Panc1 (cell line): ENCODE measurements around the gene DDX20. TPM values are rescaled to one million over a fixed set of nuclear protein-coding genes. Genes with fewer than 3 reads are reported as not detected.

Source experiments
- ATAC-seq: fragments of 200-7000 bp; cut with Tn5 transposase; 2 replicates; pipeline ENCODE4 v1.9.1; 2020; ENCODE audit warnings: mild to moderate bottlenecking, moderate library complexity
- BruUV-seq: library from RNA; stranded (reverse); fragments of 400-500 nt; replicated peaks from 2 replicates; lab custom pipeline; 2021; lab: Mats Ljungman, UMichigan
- CTCF ChIA-PET: fragments of 300-600 bp; sonication (Branson Sonifier 250); formaldehyde crosslinking; loops from one replicate; lab custom pipeline; 2022; ENCODE audit warnings: antibody characterized with exemption; lab: Charles Lee
- POLR2A ChIA-PET: fragments of 300-600 bp; sonication (Branson Sonifier 250); formaldehyde crosslinking; loops from one replicate; lab custom pipeline; 2022; ENCODE audit warnings: antibody characterized with exemption; lab: Charles Lee
- DNase-seq: peaks from one replicate; pipeline ENCODE4 v3.0.0-alpha.2; 2010; ENCODE audit warnings: low read depth, low spot score
- H3K27ac ChIP-seq: 2 replicates; pipeline ENCODE4 v1.5.1; 2011; ENCODE audit warnings: mild to moderate bottlenecking, low read length, inconsistent platforms
- H3K27me3 ChIP-seq: fragments of 200-500 bp; sonication (Bioruptor generic); 2 replicates; pipeline ENCODE4 v1.6.0; 2014; ENCODE audit warnings: low read length, inconsistent platforms; ENCODE audit not compliant: control insufficient read depth, insufficient read depth
- H3K36me3 ChIP-seq: fragments of 200-500 bp; sonication (Bioruptor generic); 2 replicates; pipeline ENCODE4 v1.5.1; 2014; ENCODE audit warnings: inconsistent platforms, mild to moderate bottlenecking, low read length, moderate library complexity; ENCODE audit not compliant: control insufficient read depth, insufficient read depth
- H3K4me1 ChIP-seq: 2 replicates; pipeline ENCODE4 v1.5.1; 2011; ENCODE audit warnings: inconsistent platforms, mild to moderate bottlenecking, low read length, moderate library complexity; ENCODE audit not compliant: control insufficient read depth, insufficient read depth
- H3K4me3 ChIP-seq, 2 experiments: 2 replicates each; pipeline ENCODE4 v1.5.1; 2011 to 2012; ENCODE audit warnings: low read depth in 2 of 2, low read length in 2 of 2, mild to moderate bottlenecking in 2 of 2, inconsistent platforms in 1 of 2, moderate library complexity in 1 of 2
- H3K9me3 ChIP-seq: fragments of 200-500 bp; sonication (Bioruptor generic); 2 replicates; pipeline ENCODE4 v1.5.1; 2014; ENCODE audit warnings: low read depth, mild to moderate bottlenecking, inconsistent platforms, low read length, moderate library complexity; ENCODE audit not compliant: control insufficient read depth, insufficient read depth
- CTCF ChIP-seq: fragments of 450-650 bp; IDR thresholded peaks from 2 replicates; pipeline ENCODE4 v1.5.1; 2017; ENCODE audit warnings: mild to moderate bottlenecking
- POLR2AphosphoS5 ChIP-seq: IDR thresholded peaks from 2 replicates; pipeline ENCODE4 v1.6.1; 2012; ENCODE audit warnings: mild to moderate bottlenecking, low read depth, low read length, moderate library complexity
- REST ChIP-seq, 2 experiments: IDR thresholded peaks; 2 replicates each; pipeline ENCODE4 v1.6.1; 2011 to 2012; ENCODE audit warnings: low read depth in 2 of 2, control low read depth in 1 of 2, low read length in 1 of 2, mild to moderate bottlenecking in 1 of 2, moderate library complexity in 1 of 2; ENCODE audit not compliant: insufficient read depth in 1 of 2
- SIN3A ChIP-seq: IDR thresholded peaks from 2 replicates; pipeline ENCODE4 v1.6.1; 2012; ENCODE audit warnings: low read depth, mild to moderate bottlenecking, low read length, moderate library complexity, borderline replicate concordance; ENCODE audit not compliant: insufficient read depth
- TCF7L2 ChIP-seq: IDR thresholded peaks from 2 replicates; pipeline ENCODE4 v1.6.1; 2011; ENCODE audit warnings: mild to moderate bottlenecking, low read depth, low read length, inconsistent platforms
- in situ Hi-C: cut with HindIII; loops from 2 replicates; pipeline ENCODE4 v1.10.0; 2016; ENCODE audit warnings: low sequenced_read_pairs, low pct_unique_long_range_greater_than_20kb
- intact Hi-C: fragments of 100-400 bp; cut with micrococcal nuclease; formaldehyde crosslinking; loops from one replicate; pipeline ENCODE4 v1.10.0; 2022; ENCODE audit not compliant: unreplicated experiment
- total RNA-seq: library from RNA; stranded (reverse); gene quantifications from one replicate; pipeline ENCODE4 v1.2.1, GENCODE V29; 2021; ENCODE audit not compliant: unreplicated experiment

Gene DDX20
- total RNA-seq, 1 experiment from 2014 or later, result 9.1 TPM

GRCh38 chr1:111746614-111746999 is 9.1 kb upstream of the DDX20 start:
- CTCF ChIA-PET, result interaction anchor here (0.6 to 1.1 kb wide), 3 partner anchors 32 to 265 kb away, joined by 3 to 9 read pairs (median 4); no protein-coding TSS in a partner anchor
- Histone ChIP-seq H3K36me3 (no peaks in the 10 kb centered on the region), H3K9me3 (no peaks in the 10 kb centered on the region), H3K27ac (no peak overlapping the region), H3K27me3 (no peaks in the 10 kb centered on the region), H3K4me3 (no peak overlapping the region), H3K4me1 (no peaks in the 10 kb centered on the region)
- ATAC-seq (no peak; the same call in 1 of the 2 replicates), DNase-seq (no peak)
- POLR2A ChIA-PET, result no interaction called here
- in situ Hi-C loops (no loop called here), intact Hi-C loops (loop anchor here (2.0 to 10.0 kb wide), 2 partner anchors 32 to 262 kb away; no protein-coding TSS in a partner anchor)
- TF ChIP-seq SIN3A (no peak), TCF7L2 (no peak), REST (IDR thresholded peaks at IDR 0.05; ENCODE audit: insufficient read depth in 1 of 2, low read depth in 2 of 2, low read length in 1 of 2) (no peak), POLR2AphosphoS5 (no peak), CTCF (no peak)
- no TSS peak for BruUV-seq

GRCh38 chr1:111747282-111747734 is 8.4 kb upstream of the DDX20 start:
- no peak for DNase-seq
- peak; percentile 83 for ATAC-seq
- in situ Hi-C loops, result no loop called here

More at GRCh38 chr1:111747282-111747734, 8.4 kb upstream of the DDX20 start:
- H3K4me3 ChIP-seq, result no peak overlapping the region
- H3K27me3 ChIP-seq, result no peaks in the 10 kb centered on the region
- peak; percentile 76 for TF ChIP-seq CTCF
- TF ChIP-seq TCF7L2, result no peak
- BruUV-seq, result no TSS peak
- intact Hi-C loops, result loop anchor here (2.0 to 10.0 kb wide), 2 partner anchors 33 to 263 kb away; no protein-coding TSS in a partner anchor
- CTCF ChIA-PET, result interaction anchor here (1.0 to 1.1 kb wide), 2 partner anchors 32 to 265 kb away, joined by 4 to 9 read pairs; no protein-coding TSS in a partner anchor
- H3K9me3 ChIP-seq, result no peaks in the 10 kb centered on the region
- POLR2A ChIA-PET, result no interaction called here
- no peaks in the 10 kb centered on the region for H3K4me1 ChIP-seq
- H3K27ac ChIP-seq, result no peak overlapping the region
- no peaks in the 10 kb centered on the region for H3K36me3 ChIP-seq
